Gastroesophageal sphincter (tissue), 3 donors: ENCODE measurements around the gene ZNRF2.

ENCODE experiments used
- EP300 ChIP-seq: sonication (generic); formaldehyde crosslinking; IDR thresholded peaks from one replicate; pipeline ENCODE4 v1.6.1; 2017; ENCODE audit warnings: antibody characterized with exemption, mild to moderate bottlenecking
- POLR2A ChIP-seq, 2 donors: fragments of 450-650 bp; IDR thresholded peaks; one replicate each; pipeline ENCODE4 v1.6.1; 2017; ENCODE audit warnings: antibody characterized with exemption in 2 of 2, mild to moderate bottlenecking in 2 of 2, moderate library complexity in 1 of 2
- POLR2AphosphoS5 ChIP-seq: sonication (generic); formaldehyde crosslinking; IDR thresholded peaks from one replicate; pipeline ENCODE4 v1.6.1; 2017; ENCODE audit warnings: antibody characterized with exemption
- TF ChIP-seq, protein P1 (sequence below), 4 experiments: fragments of 200-600 bp in 2 of 4; fragments of 450-650 bp in 2 of 4; sonication (generic) in 1 of 4; IDR thresholded peaks; one replicate each; pipeline ENCODE4 v1.5.1; 2017 to 2019; ENCODE audit warnings: antibody characterized with exemption in 4 of 4, mild to moderate bottlenecking in 2 of 4, moderate library complexity in 2 of 4

DNA sequence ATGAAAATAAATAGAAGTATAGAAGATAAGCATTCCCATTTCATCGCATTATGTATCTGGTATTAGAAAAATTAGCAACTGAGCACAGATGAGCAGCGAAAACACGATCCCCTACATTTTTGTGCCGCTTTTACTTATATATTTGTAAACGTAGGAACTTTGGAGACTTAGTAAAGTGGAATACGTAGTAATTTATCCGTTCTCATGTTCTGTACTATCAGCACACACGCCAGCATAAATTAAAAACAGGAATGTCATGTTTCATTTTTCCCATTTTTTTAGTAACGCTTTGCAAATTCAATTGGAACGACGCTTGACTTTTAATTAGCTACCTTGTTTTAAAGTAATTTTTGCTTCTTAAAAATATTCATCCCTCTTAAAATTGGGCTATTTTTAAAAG is 2.4 kb downstream of the ZNRF2 start:
- TF ChIP-seq, protein P1, sequence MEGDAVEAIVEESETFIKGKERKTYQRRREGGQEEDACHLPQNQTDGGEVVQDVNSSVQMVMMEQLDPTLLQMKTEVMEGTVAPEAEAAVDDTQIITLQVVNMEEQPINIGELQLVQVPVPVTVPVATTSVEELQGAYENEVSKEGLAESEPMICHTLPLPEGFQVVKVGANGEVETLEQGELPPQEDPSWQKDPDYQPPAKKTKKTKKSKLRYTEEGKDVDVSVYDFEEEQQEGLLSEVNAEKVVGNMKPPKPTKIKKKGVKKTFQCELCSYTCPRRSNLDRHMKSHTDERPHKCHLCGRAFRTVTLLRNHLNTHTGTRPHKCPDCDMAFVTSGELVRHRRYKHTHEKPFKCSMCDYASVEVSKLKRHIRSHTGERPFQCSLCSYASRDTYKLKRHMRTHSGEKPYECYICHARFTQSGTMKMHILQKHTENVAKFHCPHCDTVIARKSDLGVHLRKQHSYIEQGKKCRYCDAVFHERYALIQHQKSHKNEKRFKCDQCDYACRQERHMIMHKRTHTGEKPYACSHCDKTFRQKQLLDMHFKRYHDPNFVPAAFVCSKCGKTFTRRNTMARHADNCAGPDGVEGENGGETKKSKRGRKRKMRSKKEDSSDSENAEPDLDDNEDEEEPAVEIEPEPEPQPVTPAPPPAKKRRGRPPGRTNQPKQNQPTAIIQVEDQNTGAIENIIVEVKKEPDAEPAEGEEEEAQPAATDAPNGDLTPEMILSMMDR (IDR thresholded peaks at IDR 0.05) = no peak
- TF ChIP-seq POLR2A (IDR thresholded peaks at IDR 0.05) (no peak), POLR2AphosphoS5 (no peak), EP300 (no peak)
